Neuronal stem cell (in vitro differentiated cells): Measurements from ENCODE around the gene FUBP1.
"Not testable (repeated sequence)": the region's sequence is repeated elsewhere in the genome, so short reads cannot be mapped to it uniquely, and the experiment has no call there.

Experiments used
- DNase-seq: peaks from one replicate; pipeline ENCODE4 v3.0.0-alpha.2; 2013; ENCODE audit warnings: low spot score
- H2AFZ ChIP-seq: one replicate; pipeline ENCODE4 v1.6.1; 2013; ENCODE audit warnings: mild to moderate bottlenecking, low read length, inconsistent platforms
- H2AK5ac ChIP-seq: 2 replicates; pipeline ENCODE4 v1.6.1; 2013; ENCODE audit warnings: low read depth, mild to moderate bottlenecking, inconsistent platforms, low read length, moderate library complexity, mixed read lengths
- H2BK120ac ChIP-seq: 2 replicates; pipeline ENCODE4 v1.6.1; 2013; ENCODE audit warnings: low read depth, mild to moderate bottlenecking, inconsistent platforms, low read length, moderate library complexity, mixed read lengths
- H2BK12ac ChIP-seq: one replicate; pipeline ENCODE4 v1.6.1; 2013; ENCODE audit warnings: low read length, inconsistent platforms
- H2BK15ac ChIP-seq: 2 replicates; pipeline ENCODE4 v1.6.1; 2013; ENCODE audit warnings: mild to moderate bottlenecking, low read length, inconsistent platforms, mixed read lengths
- H2BK5ac ChIP-seq: one replicate; pipeline ENCODE4 v1.6.1; 2013; ENCODE audit warnings: inconsistent platforms, mild to moderate bottlenecking, low read length, moderate library complexity
- H3K14ac ChIP-seq: one replicate; pipeline ENCODE4 v1.6.1; 2013; ENCODE audit warnings: low read length, inconsistent platforms
- H3K18ac ChIP-seq: 2 replicates; pipeline ENCODE4 v1.6.1; 2013; ENCODE audit warnings: low read length, inconsistent platforms
- H3K23ac ChIP-seq: 2 replicates; pipeline ENCODE4 v1.6.1; 2013; ENCODE audit warnings: low read depth, mild to moderate bottlenecking, mixed read lengths, low read length, inconsistent platforms; ENCODE audit not compliant: poor library complexity
- H3K27ac ChIP-seq: replicated peaks from 3 replicates; pipeline ENCODE4 v1.5.1; 2013; ENCODE audit warnings: low read length, inconsistent platforms
- H3K27me3 ChIP-seq, 3 experiments: 2 replicates each; pipeline ENCODE4 v1.6.1; 2013; ENCODE audit warnings: low read length in 3 of 3, mild to moderate bottlenecking in 2 of 3, inconsistent platforms in 1 of 3, low read depth in 1 of 3, mixed read lengths in 1 of 3, moderate library complexity in 1 of 3; ENCODE audit not compliant: control insufficient read depth in 3 of 3, insufficient read depth in 3 of 3
- H3K36me3 ChIP-seq, 2 donors: replicated peaks in 1 of 2; 2 replicates each; pipeline ENCODE4 v1.6.1; 2013; ENCODE audit warnings: low read length in 2 of 2; ENCODE audit not compliant: control insufficient read depth in 2 of 2, insufficient read depth in 2 of 2
- H3K4ac ChIP-seq: 2 replicates; pipeline ENCODE4 v1.6.1; 2013; ENCODE audit warnings: inconsistent platforms, mild to moderate bottlenecking, low read length, moderate library complexity
- H3K4me1 ChIP-seq, 2 donors: 1 replicate in 1 of 2; 2 replicates in 1 of 2; pipeline ENCODE4 v1.6.1; 2013; ENCODE audit warnings: low read length in 2 of 2, low read depth in 1 of 2; ENCODE audit not compliant: control insufficient read depth in 2 of 2, insufficient read depth in 1 of 2
- H3K4me2 ChIP-seq: one replicate; pipeline ENCODE4 v1.6.1; 2013; ENCODE audit warnings: mild to moderate bottlenecking, low read length, inconsistent platforms; ENCODE audit not compliant: insufficient read depth, poor library complexity, severe bottlenecking
- H3K4me3 ChIP-seq, 2 donors: 2 replicates each; pipeline ENCODE4 v1.5.1; 2013; ENCODE audit warnings: low read length in 2 of 2, mild to moderate bottlenecking in 2 of 2, inconsistent platforms in 1 of 2, moderate library complexity in 1 of 2
- H3K79me1 ChIP-seq: one replicate; pipeline ENCODE4 v1.6.1; 2013; ENCODE audit warnings: low read depth, mild to moderate bottlenecking, inconsistent platforms, low read length, moderate library complexity
- H3K9ac ChIP-seq: one replicate; pipeline ENCODE4 v1.6.1; 2013; ENCODE audit warnings: mild to moderate bottlenecking, low read depth, low read length, inconsistent platforms; ENCODE audit not compliant: poor library complexity
- H3K9me3 ChIP-seq, 2 donors: replicated peaks in 1 of 2; 2 replicates each; pipeline versions ENCODE3 to v1.6.1; 2013; ENCODE audit warnings: low read length in 2 of 2, mild to moderate bottlenecking in 2 of 2, inconsistent platforms in 1 of 2, low read depth in 1 of 2, mixed read lengths in 1 of 2, moderate library complexity in 1 of 2; ENCODE audit not compliant: control insufficient read depth in 2 of 2, insufficient read depth in 1 of 2
- H4K8ac ChIP-seq: one replicate; pipeline ENCODE4 v1.6.1; 2013; ENCODE audit warnings: low read depth, mild to moderate bottlenecking, inconsistent platforms, low read length, moderate library complexity
- H4K91ac ChIP-seq: one replicate; pipeline ENCODE4 v1.6.1; 2013; ENCODE audit warnings: low read length, low read depth, mild to moderate bottlenecking, inconsistent platforms; ENCODE audit not compliant: poor library complexity
- WGBS, 2 donors: extraction: QIAGEN DNeasy Blood & Tissue Kit; methylation state at CpG; one replicate each; pipeline ENCODE4 v1.1.7; 2013; ENCODE audit warnings: missing lambda C conversion rate in 2 of 2, mixed read lengths in 1 of 2; ENCODE audit not compliant: insufficient read length in 2 of 2, insufficient replicate concordance in 1 of 2; ENCODE audit errors: extremely low coverage in 2 of 2; 5-methylcytosine and 5-hydroxymethylcytosine counted together

FUBP1 gene

GRCh38 chr1:78000536-78000935 lies 21.7 kb upstream of the FUBP1 start:
- H3K27me3 ChIP-seq, H3K4ac ChIP-seq, H2AFZ ChIP-seq, H3K18ac ChIP-seq, H2BK12ac ChIP-seq, H3K9me3 ChIP-seq, H3K27ac ChIP-seq, H3K4me3 ChIP-seq, H3K23ac ChIP-seq, H3K9ac ChIP-seq, H3K14ac ChIP-seq, H3K4me2 ChIP-seq, H2BK120ac ChIP-seq, DNase-seq, H3K79me1 ChIP-seq, H2BK15ac ChIP-seq, H4K8ac ChIP-seq, H2AK5ac ChIP-seq, H4K91ac ChIP-seq, H2BK5ac ChIP-seq: not testable (repeated sequence)
- no CpG with 5 or more reads among the region's 11 CpGs for WGBS, 2 donors
- H3K4me1 ChIP-seq = peaks cover 0 to 13% of the 10 kb centered on the region in 2 donors
- H3K36me3 ChIP-seq = peaks cover 3 to 13% of the 10 kb centered on the region in 2 donors

GRCh38 chr1:77996734-77997133 lies 17.9 kb upstream of the FUBP1 start:
- Histone ChIP-seq H3K36me3 (peaks cover 5 to 48% of the 10 kb centered on the region in 2 donors), H3K4me3 (no peak overlapping the region)
- WGBS, 2 donors = no CpG with 5 or more reads among the region's 5 CpGs

GRCh38 chr1:77994117-77994705 lies 15.3 kb upstream of the FUBP1 start:
- no peak overlapping the region for H2BK120ac ChIP-seq
- H3K4ac ChIP-seq = no peak overlapping the region
- H3K27me3 ChIP-seq = no peaks in the 10 kb centered on the region
- no peak overlapping the region for H4K8ac ChIP-seq
- no peak overlapping the region for H3K14ac ChIP-seq
- no peak overlapping the region for H2AFZ ChIP-seq
- H3K79me1 ChIP-seq = peaks cover 4% of the 10 kb centered on the region
- H3K18ac ChIP-seq = no peak overlapping the region
- no peak overlapping the region for H2AK5ac ChIP-seq
- no peak overlapping the region for H3K9ac ChIP-seq
- DNase-seq = no peak
- H3K4me3 ChIP-seq = no peak overlapping the region
- no peaks in the 10 kb centered on the region for H3K4me1 ChIP-seq
- peaks cover 1 to 2% of the 10 kb centered on the region in 2 donors for H3K9me3 ChIP-seq
- WGBS, 2 donors = no CpG with 5 or more reads among the region's 3 CpGs
- peaks cover 5 to 73% of the 10 kb centered on the region in 2 donors for H3K36me3 ChIP-seq
- H2BK15ac ChIP-seq = no peak overlapping the region
- H3K4me2 ChIP-seq = no peak overlapping the region
- H4K91ac ChIP-seq = no peak overlapping the region
- no peak overlapping the region for H3K23ac ChIP-seq
- no peak overlapping the region for H2BK5ac ChIP-seq
- no peak overlapping the region for H2BK12ac ChIP-seq
- no peak overlapping the region for H3K27ac ChIP-seq

More at GRCh38 chr1:77996734-77997133, 17.9 kb upstream of the FUBP1 start:
- no peak overlapping the region for H2AK5ac ChIP-seq
- no peak for DNase-seq
- no peak overlapping the region for H4K91ac ChIP-seq
- no peaks in the 10 kb centered on the region for H3K4me1 ChIP-seq
- H3K23ac ChIP-seq = no peak overlapping the region
- no peak overlapping the region for H3K14ac ChIP-seq
- no peak overlapping the region for H2BK12ac ChIP-seq
- H3K79me1 ChIP-seq = peaks cover 4% of the 10 kb centered on the region
- no peak overlapping the region for H3K4ac ChIP-seq
- no peaks in the 10 kb centered on the region for H3K27me3 ChIP-seq
- no peak overlapping the region for H3K27ac ChIP-seq
- H2BK120ac ChIP-seq = no peak overlapping the region
- no peak overlapping the region for H3K18ac ChIP-seq
- no peak overlapping the region for H2AFZ ChIP-seq
- H2BK5ac ChIP-seq = no peak overlapping the region
- H3K9ac ChIP-seq = no peak overlapping the region
- peaks cover 0 to 1% of the 10 kb centered on the region in 2 donors for H3K9me3 ChIP-seq
- no peak overlapping the region for H2BK15ac ChIP-seq
- no peak overlapping the region for H3K4me2 ChIP-seq
- H4K8ac ChIP-seq = no peak overlapping the region

- no peaks in the 10 kb centered on the region for H3K27me3 ChIP-seq
- H2BK12ac ChIP-seq = no peak overlapping the region
- DNase-seq = no peak
- no peak overlapping the region for H2BK120ac ChIP-seq
- H3K9ac ChIP-seq = no peak overlapping the region
- peaks cover 11% of the 10 kb centered on the region for H3K79me1 ChIP-seq
- no peak overlapping the region for H4K91ac ChIP-seq
- no peak overlapping the region for H2AK5ac ChIP-seq
- peaks cover 1 to 2% of the 10 kb centered on the region in 2 donors for H3K9me3 ChIP-seq
- no peak overlapping the region for H3K23ac ChIP-seq
- H3K36me3 ChIP-seq = peaks cover 5 to 83% of the 10 kb centered on the region in 2 donors
- no peak overlapping the region for H3K14ac ChIP-seq
- H2BK5ac ChIP-seq = no peak overlapping the region
- no peak overlapping the region for H3K18ac ChIP-seq
- H2BK15ac ChIP-seq = no peak overlapping the region
- H3K4ac ChIP-seq = no peak overlapping the region
- peaks cover 0 to 6% of the 10 kb centered on the region in 2 donors for H3K4me1 ChIP-seq
- no peak overlapping the region for H2AFZ ChIP-seq
- no peak overlapping the region for H3K4me3 ChIP-seq
- H4K8ac ChIP-seq = no peak overlapping the region
- H3K4me2 ChIP-seq = no peak overlapping the region
- H3K27ac ChIP-seq = no peak overlapping the region
Measured at GRCh38 chr1:77991638-77992037, 12.8 kb upstream of the FUBP1 start.
